HEK293 (cell line): ENCODE results near the gene ECT2.

ENCODE experiments used
- HOXA7 ChIP-seq: sonication (generic); formaldehyde crosslinking; IDR thresholded peaks from 2 replicates; pipeline ENCODE4 v1.8.1; 2022; ENCODE audit warnings: missing genetic modification reagents, borderline replicate concordance
- HOXC10 ChIP-seq: sonication (generic); formaldehyde crosslinking; IDR thresholded peaks from 2 replicates; pipeline ENCODE4 v1.8.1; 2023; ENCODE audit warnings: mild to moderate bottlenecking, missing genetic modification reagents
- HOXD13 ChIP-seq: sonication (generic); formaldehyde crosslinking; IDR thresholded peaks from 2 replicates; pipeline ENCODE4 v1.8.0; 2022; ENCODE audit warnings: missing genetic modification reagents, borderline replicate concordance
- SALL2 ChIP-seq: fragments of 450-650 bp; formaldehyde crosslinking; IDR thresholded peaks from 2 replicates; pipeline ENCODE4 v1.5.0; 2017; ENCODE audit warnings: missing biosample characterization, mild to moderate bottlenecking, missing genetic modification characterization, borderline replicate concordance
- ZFP3 ChIP-seq: fragments of 450-650 bp; formaldehyde crosslinking; IDR thresholded peaks from 2 replicates; pipeline ENCODE4 v1.5.1; 2016; ENCODE audit warnings: low read depth, missing biosample characterization, missing genetic modification characterization
- ZNF768 ChIP-seq: fragments of 450-650 bp; formaldehyde crosslinking; IDR thresholded peaks from 2 replicates; pipeline ENCODE4 v1.5.1; 2018; ENCODE audit warnings: missing biosample characterization, mild to moderate bottlenecking, missing genetic modification characterization
- TF ChIP-seq, protein P1 (sequence below): fragments of 450-650 bp; formaldehyde crosslinking; IDR thresholded peaks from 2 replicates; pipeline ENCODE4 v1.5.1; 2016; ENCODE audit warnings: missing biosample characterization, missing genetic modification characterization
- TF ChIP-seq, protein P2 (sequence below): fragments of 450-650 bp; formaldehyde crosslinking; IDR thresholded peaks from 2 replicates; pipeline ENCODE4 v1.5.1; 2017; ENCODE audit warnings: missing biosample characterization, missing genetic modification characterization

DNA sequence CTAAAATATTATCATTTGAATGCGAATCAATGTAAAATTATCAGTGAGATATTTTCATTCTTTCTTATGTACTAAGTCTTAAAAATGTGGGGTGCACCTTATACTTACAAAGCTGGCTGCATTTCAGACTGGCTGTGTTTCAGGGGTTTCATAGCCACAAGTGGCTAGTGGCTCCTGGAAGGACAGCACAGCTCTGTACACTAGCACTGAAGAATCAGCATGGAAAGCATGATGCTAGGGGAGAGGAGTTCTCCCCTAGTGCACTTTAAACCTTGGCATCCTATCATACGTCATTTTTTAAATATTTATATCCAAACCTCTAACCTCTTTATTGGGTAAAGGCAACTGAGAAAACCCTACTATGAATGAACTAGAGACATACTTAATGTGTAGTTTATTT, 66.4 kb downstream of the ECT2 start:
- TF ChIP-seq SALL2 (tag by site-specific recombination) (no peak), HOXA7 (CRISPR knock-in tag) (no peak), HOXC10 (CRISPR knock-in tag) (no peak), HOXD13 (CRISPR knock-in tag) (no peak), ZNF768 (tag by site-specific recombination) (no peak), ZFP3 (tag by site-specific recombination) (no peak)
- TF ChIP-seq, protein P1, sequence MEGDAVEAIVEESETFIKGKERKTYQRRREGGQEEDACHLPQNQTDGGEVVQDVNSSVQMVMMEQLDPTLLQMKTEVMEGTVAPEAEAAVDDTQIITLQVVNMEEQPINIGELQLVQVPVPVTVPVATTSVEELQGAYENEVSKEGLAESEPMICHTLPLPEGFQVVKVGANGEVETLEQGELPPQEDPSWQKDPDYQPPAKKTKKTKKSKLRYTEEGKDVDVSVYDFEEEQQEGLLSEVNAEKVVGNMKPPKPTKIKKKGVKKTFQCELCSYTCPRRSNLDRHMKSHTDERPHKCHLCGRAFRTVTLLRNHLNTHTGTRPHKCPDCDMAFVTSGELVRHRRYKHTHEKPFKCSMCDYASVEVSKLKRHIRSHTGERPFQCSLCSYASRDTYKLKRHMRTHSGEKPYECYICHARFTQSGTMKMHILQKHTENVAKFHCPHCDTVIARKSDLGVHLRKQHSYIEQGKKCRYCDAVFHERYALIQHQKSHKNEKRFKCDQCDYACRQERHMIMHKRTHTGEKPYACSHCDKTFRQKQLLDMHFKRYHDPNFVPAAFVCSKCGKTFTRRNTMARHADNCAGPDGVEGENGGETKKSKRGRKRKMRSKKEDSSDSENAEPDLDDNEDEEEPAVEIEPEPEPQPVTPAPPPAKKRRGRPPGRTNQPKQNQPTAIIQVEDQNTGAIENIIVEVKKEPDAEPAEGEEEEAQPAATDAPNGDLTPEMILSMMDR (tag by site-specific recombination) = no peak
- TF ChIP-seq, protein P2, sequence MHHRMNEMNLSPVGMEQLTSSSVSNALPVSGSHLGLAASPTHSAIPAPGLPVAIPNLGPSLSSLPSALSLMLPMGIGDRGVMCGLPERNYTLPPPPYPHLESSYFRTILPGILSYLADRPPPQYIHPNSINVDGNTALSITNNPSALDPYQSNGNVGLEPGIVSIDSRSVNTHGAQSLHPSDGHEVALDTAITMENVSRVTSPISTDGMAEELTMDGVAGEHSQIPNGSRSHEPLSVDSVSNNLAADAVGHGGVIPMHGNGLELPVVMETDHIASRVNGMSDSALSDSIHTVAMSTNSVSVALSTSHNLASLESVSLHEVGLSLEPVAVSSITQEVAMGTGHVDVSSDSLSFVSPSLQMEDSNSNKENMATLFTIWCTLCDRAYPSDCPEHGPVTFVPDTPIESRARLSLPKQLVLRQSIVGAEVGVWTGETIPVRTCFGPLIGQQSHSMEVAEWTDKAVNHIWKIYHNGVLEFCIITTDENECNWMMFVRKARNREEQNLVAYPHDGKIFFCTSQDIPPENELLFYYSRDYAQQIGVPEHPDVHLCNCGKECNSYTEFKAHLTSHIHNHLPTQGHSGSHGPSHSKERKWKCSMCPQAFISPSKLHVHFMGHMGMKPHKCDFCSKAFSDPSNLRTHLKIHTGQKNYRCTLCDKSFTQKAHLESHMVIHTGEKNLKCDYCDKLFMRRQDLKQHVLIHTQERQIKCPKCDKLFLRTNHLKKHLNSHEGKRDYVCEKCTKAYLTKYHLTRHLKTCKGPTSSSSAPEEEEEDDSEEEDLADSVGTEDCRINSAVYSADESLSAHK (tag by site-specific recombination) = no peak
